Activated CD4-positive, alpha-beta T cell treated with anti-CD3 and anti-CD28 coated beads, Interleukin-10, Interleukin-2, amounts not matched to agents 100 ng/mL and 50 ng/mL, durations not matched to agents 16 hours and 8 hours (primary cell): ENCODE results near the gene HOXA9.

Source experiments
- DNase-seq: peaks from one replicate; pipeline ENCODE4 v3.0.0-alpha.2; 2020

Gene HOXA9

GRCh38 chr7:27187475-27188385, 22.4 kb upstream of the HOXA9 start:
- no peak for DNase-seq

DNA sequence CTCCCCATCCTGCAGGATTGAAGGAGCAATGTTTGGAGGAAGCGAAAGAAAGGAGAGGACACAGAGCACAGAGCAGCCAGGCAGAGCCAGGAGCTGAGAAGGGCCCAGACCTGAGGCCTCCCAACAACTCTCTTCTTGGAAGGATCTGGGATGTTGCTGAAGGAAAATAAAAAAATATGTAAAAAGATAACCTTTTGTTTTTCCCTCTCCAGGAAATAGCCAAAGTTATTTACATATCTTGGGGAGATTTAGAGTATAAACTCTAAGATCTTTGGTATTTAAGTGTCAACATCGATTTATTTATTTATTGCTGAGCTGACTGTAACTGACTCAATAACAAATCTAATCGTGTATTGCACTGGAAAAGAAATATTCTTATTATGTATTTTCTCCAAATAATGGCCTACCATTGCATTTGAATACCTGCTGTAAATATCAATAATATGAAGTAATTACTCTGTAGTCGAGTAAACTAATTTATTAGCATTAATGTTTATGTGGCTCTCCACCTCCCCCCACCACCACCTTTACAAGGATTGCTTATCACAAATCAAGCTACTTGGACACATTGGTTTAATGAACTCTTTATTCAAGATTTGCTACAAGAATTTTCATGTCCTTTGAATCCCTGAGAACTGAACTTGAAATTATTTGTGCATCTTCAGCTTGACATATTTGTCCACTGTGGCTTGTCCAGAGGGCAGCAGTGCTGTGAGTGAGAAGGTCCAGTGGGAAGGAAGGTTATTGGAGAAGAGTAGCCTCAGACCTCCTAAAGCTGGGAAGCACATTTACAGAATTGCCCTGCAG, 21.5 kb upstream of the HOXA9 start:
- DNase-seq = no peak

GRCh38 chr7:27185854-27186667, 20.7 kb upstream of the HOXA9 start:
- no peak for DNase-seq

GRCh38 chr7:27185013-27185853, 19.9 kb upstream of the HOXA9 start, which contains the start of gene HOXA11:
TSS of gene HOXA11 (minus strand) at chr7:27185232. CDS start at chr7:27185144, 88 bp downstream.
- no peak for DNase-seq

DNA sequence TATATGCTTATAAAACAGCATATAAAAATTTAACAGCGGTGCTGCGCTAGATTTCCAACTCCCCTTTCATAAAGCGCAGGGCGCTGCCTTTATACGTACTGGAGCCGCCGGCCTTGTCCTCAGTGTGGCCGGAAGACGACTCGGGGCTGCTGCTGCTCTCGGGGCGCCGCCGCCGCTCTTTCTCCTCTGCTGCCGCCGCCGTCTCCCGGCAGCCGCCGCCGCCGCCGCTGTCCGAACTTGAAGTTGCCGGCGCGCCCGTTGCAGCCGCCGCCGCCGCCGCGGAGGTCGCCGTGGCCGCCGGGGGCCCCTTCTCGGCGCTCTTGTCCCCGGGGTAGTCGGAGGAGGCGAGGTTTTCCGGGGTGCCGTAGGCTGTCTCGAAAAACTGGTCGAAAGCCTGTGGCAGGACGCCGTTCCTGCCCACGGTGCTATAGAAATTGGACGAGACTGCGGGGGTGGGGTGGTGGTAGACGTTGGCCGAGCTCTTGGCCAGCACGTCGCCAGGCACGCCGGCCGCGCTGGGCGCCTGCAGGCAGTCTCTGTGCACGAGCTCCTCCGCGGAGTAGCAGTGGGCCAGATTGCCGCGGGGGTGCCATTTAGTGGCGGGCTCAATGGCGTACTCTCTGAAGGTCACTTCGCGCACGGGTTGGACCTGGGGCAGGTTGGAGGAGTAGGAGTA, 19.1 kb upstream of the HOXA9 start:
- DNase-seq = peak; percentile 22

DNA sequence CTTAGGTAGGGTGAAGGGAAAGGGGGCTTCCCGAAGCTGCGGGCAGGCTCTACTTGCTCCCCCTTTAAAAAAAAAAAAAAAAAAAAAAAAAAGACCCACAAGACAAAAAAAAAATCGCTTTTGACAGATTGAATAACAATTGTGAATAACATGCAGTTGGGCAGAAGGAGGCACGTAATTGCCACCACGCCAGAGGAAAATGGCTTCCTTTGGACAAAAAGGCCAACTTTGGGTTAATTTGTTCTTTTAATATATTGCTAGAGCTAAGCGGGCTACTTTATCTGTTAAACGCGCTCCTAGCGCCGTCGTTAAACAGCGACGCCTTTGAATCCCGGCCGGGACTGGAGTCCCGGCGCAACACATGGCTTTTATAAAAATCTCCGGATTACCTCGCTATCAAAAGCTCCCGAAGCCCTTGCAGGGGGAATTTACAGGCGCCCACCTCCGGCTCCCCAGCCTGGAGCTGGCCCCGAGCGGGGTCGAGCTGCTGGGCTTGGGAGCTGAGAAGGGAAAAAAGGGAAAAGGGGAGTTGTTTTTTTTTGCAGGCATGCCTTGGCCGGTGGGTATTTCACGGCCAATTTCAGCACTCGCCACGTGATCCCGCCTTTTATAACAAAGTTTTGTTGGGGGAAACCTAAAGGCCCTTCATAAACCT, 18.5 kb upstream of the HOXA9 start:
- DNase-seq = no peak

- DNase-seq = no peak
These were observed 17.7 kb upstream of the HOXA9 start for GRCh38 chr7:27182861-27183681.

DNA sequence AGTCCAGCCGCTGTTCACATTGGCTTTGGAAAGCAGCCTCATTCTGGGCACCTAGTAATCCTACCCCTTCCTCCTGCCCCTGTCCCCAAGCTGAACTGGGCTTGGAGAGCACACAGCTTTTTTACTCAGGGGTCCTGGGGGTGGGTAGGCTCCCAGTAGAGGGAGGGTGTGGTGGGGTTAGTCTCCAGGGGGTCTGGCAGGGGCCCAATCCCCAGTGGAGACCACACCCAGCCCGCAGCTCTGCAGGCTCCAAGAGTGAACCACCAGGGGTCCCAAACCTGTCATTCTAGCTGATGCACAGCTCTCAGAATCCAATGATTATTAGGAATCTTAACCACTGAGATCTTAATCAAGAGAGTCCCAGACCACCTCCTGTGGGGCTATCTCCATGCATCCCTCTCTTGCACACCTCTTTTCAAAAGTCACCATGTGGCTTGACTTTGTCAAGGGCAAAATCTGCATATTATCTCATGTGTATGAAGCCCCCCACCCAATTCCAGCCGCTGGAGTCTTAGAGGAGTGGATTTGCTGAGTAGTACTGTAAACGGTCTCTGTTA, 17.0 kb upstream of the HOXA9 start:
- no peak for DNase-seq

GRCh38 chr7:27181795-27182275, 16.5 kb upstream of the HOXA9 start:
- no peak for DNase-seq

DNA sequence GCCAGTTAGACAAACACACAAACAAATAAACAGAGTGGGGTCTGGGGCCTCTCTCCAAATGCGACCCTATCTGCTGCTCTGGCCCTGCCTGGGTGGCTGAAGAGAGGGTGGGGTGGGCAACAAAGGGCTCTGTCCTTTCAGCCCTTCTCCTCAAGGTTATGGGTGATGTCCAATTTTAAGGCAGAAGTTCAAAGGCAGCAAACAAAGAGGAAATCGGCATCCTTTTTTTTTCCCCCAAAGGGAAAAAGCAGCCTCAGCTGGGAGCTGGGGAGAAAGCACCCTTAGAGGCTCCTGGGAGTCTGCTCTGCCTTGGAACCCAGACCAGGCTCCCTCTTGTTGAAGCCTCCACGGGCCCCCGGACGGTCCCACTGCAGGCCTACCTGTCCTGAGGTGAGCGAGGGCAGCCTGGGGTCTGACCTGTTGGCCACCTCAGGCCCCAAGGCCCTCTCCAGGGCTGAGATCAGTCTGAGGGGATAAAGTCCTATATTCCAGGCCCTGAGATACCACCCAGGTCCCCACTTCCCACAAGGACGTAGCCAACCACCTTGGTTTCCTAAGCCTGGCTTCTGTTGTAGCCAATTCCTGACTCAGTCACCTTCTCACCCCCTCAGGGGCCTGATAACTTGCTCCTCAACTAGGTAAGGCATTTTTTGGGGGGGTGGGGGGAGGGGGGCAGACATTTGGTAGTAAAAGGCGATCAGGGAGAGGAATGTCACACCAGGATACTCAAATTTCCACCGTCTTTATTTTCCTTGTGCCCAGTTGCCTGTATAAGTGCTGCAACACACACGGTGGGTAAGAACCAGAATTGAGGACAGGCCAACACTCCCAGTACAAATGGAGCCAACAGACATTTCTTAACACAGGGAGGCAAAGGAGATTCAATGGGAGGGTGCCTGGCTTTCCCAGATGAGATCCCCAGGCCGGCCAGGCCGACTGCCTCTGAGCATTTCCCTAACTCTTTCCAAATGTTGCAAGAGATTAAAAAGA, 15.4 kb upstream of the HOXA9 start:
- no peak for DNase-seq

GRCh38 chr7:27179503-27180430, 14.4 kb upstream of the HOXA9 start:
- DNase-seq = peak; percentile 61

- no peak for DNase-seq
These were observed 13.7 kb upstream of the HOXA9 start for GRCh38 chr7:27179030-27179429.

DNA sequence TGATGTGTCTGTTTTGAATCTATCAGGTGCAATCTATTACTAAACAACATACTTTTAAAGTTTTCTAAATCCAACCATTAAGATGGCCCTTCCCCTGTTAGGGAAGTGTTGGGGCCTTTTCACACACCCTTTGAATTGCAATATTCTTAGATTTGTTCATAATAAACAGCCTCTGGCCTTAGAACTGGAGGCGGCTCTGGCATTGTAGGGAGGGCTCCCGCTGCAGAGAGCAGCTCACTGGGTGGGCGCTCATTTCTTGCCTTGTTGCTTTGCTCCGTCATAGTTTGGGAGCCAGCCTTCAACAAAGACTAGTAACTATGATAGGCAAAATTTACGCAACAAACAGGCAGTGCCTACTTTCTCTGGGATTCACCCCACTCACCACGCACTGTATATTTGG, 13.0 kb upstream of the HOXA9 start:
- DNase-seq = no peak

- DNase-seq = no peak
These were observed 12.5 kb upstream of the HOXA9 start for GRCh38 chr7:27177795-27178320.

GRCh38 chr7:27176962-27177794, 11.8 kb upstream of the HOXA9 start:
- DNase-seq = no peak

- no peak for DNase-seq
These were observed 11.1 kb upstream of the HOXA9 start for GRCh38 chr7:27176524-27176845.
